HG02642 (cell line): ENCODE data around the gene UBN2.
"Not testable (repeated sequence)": the region's sequence is repeated elsewhere in the genome, so short reads cannot be mapped to it uniquely, and the experiment has no call there.

ENCODE experiments used
- ATAC-seq: cut with Tn5 transposase; IDR thresholded peaks from one replicate; pipeline ENCODE4 v1.9.1; 2021; ENCODE audit warnings: mild to moderate bottlenecking; ENCODE audit not compliant: unreplicated experiment, poor library complexity

UBN2 gene

DNA sequence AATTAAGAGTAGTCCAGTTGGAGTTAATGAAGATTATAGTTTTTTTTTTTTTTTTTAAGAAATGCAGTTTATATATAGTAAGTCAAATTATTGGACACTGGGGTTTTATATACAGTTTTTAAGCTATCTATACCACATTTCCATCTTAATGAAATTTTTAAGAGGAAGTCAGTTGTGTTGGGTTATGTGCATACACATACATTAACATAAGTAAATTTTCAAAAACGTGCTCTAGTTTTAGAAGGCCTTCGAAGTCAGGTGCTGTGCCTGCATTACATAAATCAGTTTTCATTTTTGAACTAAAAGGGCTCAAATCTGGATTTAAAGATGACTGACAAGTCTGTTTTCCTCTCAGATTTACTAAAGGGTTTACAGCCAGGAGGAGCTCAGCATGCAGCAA lies 62.5 kb downstream of the UBN2 start:
- no peak for ATAC-seq

DNA sequence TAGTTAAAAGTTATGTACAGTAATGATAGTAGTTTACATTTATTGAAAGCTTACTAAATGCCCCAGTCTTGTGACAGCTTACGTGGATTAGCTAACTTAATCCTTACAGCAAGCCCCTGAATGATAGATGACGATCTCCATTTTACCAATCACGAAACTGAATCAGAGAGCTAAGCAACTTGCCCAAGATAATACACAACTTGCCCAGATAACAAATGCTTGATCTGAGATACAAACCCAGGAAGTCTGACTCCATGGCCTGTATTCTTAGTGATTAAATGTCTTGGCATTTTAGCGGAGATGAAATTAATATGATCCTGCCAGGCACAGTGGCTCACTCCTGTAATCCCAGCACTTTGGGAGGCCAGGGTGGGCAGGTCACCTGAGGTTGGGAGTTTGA lies 63.2 kb downstream of the UBN2 start:
- no peak for ATAC-seq

DNA sequence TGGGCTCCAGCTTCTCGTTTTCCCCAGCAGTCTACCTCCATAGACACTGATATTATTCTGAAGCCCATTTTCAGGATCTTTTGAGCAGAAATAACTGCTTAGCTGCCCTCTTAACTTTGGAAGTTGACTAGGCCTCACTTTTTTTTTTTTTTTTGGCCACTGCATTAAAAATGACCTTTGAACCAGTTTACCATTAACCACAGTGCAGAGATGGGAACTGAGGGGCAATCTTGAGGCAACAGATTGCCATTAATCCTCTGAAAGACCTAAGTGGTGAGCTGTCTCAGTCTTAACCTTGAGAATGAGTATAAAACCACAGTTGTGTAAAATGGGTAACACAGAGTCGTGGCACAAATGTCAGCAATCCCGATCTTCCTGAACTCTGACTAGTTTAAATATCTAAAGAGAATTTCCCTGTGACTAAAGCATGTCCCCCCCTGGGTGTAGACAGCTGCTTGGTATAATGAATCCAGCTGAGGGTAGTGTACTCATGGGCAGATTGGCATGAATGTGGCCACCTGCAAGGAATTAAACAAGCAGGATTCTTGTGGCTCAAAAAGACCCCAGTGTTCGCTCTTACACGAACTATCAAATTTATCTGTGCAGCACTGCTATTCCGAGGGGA lies 64.0 kb downstream of the UBN2 start:
- no peak for ATAC-seq

DNA sequence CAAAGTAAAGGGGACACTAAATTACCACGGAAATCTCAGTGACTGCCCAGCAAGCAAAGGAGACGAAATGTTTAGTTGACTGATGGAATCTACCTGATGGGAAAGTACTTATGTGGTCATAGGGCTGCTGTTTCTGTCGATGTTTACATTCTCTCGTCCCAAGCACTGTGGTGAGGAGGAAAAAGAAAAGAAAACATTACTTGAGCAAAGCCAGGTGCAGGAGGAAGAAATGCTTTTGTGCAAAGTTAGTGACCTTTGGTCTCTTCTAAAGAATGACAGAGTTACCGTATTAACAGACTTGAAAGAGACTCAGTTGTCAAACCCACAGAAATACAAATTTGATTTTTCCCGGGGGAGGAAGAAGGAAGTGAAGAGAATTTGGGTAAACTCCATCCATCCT lies 66.8 kb downstream of the UBN2 start:
- no peak for ATAC-seq

DNA sequence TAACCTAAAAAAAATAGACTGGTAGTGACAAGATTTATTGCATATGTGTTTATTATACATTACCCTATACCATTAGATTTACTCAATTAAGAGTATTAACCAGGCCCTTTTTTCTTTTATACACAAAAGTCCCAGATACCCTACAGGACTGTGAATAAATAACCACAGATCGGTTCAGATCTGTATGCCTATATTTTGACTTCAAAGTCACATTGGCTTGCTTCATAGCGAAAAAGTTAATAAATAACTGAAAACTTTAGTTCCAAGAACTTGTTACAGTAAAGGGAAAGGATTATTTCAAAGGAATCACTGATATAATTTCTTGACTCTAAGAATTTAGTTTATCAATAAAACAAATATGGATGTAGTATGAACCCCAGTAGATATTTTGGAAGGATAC lies 68.3 kb downstream of the UBN2 start:
- ATAC-seq, result no peak

DNA sequence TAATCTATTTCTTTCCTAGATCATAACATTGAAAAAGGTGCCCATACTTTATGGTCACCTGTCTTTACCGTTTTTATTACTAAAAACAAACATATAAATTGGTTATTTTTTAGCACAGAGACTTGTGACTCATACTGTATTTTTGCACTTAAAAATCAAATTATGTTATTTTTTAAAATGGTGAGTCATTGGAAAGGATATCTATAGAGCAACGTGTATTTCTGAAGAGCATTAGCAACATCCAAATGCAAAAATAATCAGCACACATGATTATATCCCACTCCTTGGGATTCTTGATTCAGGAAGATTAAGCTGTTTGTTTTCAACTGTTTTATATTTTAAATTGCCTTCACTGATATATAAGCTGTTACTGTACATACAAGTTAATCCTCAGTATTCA lies 69.4 kb downstream of the UBN2 start:
- ATAC-seq, result no peak

DNA sequence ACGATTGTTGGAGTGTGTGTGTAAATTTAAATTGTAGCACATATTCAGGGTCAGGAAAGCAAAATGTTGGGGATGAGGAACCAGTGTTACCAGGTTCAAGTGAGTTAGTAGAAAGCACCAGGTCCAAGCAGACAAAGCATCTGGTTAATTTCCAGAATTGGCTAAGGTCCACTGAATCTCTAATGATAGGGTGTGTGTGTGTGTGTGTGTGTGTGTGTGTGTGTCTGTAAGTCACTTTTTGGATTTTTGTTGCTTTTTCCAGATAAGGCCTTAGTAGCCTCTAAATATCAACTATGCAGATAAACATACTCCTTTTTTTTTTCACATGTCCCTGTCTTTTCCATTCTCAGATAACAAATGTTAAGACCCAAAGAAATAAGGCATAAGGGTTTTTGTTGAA lies 73.5 kb downstream of the UBN2 start:
- ATAC-seq, result no peak

DNA sequence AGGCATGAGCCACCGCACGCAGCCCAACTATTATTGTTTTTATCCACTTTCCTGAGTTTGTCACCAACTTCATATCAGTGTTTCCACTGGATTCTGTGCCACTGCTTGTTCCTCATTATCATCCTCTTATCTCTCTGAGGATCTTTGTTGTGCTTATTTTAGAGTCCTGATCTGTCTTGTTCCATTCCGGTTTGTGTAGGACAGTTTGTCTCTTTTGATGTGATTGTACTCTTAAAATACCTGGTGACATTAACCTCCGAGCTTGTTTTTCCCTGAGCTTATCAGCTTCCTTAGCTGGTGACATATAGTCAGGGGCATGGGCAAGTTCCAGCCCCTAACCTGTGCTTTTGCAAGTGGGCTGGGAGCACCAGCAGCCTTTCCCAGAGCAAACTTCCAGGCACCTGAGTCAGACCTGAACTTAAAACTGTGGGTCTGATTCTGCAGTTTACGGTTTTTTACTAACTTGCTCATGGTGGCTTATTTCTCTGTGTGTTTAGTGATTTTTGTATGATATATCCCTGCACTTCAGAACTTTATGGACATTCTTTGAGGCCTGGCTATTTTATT lies 87.0 kb downstream of the UBN2 start:
- ATAC-seq, result no peak

DNA sequence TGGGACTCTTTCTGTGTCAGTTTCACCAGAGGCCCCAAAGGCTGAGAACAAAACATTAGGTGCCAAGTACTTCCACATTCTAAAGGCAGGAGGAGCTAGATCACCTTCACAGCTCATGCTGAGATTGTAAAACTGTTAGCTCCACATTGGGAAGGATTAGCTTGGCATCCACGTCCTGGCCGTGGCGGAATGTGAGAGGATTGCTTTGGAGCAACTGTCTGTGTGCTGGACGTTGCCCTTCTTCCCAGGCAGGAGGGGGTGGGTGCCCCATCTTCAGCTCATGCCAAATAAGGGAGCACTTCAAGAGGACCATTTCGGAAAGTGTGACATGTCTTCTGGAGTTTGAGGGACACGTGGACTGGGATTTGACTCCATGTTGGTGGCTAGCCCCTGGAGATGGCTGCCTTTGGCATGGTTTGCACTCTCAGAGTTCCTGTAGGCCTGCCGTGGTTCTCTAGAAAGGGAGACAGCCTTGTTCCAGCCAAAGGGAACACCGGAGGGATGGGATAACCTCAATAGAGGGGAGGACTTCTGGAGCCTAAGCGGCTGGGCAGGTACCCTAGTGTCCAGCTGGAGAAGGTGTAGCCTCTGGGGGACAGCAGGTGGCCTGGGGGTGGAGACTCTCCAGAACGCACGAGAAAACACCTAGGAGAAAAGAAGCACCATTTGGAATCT lies 90.2 kb downstream of the UBN2 start:
- ATAC-seq, result no peak

DNA sequence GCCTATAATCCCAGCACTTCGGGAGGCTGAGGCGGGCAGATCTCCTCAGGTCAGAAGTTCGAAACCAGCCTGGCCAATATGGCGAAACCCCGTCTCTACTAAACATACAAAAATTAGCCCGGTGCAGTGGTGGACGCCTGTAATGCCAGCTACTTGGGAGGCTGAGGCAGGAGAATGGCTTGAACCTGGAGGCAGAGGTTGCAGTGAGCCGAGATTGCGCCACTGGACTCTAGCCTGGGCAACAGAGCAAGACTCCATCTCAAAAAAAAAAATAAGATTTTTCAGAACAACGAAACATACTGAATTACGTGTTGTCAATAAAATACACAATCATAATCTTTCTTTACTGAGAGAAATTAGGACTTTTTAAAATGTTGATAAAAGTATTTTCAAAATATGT lies 93.7 kb downstream of the UBN2 start:
- ATAC-seq, result not testable (repeated sequence)

DNA sequence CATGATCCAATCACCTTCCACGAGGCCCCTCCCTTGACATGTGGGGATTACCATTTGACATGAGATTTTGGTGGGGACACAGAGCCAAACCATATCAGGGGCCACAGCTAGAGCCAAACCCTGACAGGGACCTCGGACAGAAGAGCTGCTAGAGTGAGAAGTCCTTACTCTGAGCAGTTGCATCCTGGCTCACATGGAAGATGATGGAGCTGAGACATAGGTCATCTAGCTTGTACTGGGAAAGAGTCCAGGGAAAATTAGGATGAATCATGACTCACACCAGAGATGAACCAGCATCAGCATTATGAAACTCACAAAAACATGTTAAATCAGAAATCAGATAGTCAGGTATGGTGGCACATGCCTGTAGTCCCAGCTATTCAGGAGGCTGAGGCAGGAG lies 97.3 kb downstream of the UBN2 start:
- no peak for ATAC-seq

DNA sequence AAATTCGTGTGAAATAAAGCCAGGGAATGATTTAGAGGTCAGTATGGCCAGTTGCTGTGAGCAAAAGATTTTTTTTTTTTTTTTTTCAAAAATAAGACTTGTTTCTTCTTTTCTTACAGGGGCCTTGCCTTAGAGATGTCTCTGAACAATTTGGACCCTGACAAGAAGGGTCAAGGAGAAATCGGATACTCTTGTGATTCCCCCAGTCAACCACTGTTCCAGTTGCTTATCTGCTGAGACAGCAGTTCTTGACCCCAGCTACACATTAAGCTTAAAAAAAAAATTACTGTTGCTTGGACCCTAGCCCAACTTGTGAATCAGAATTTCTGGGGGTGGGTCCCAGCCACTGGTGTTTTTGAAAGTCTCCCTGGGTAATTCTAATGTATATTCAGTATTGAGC lies 98.1 kb downstream of the UBN2 start:
- ATAC-seq, result no peak

DNA sequence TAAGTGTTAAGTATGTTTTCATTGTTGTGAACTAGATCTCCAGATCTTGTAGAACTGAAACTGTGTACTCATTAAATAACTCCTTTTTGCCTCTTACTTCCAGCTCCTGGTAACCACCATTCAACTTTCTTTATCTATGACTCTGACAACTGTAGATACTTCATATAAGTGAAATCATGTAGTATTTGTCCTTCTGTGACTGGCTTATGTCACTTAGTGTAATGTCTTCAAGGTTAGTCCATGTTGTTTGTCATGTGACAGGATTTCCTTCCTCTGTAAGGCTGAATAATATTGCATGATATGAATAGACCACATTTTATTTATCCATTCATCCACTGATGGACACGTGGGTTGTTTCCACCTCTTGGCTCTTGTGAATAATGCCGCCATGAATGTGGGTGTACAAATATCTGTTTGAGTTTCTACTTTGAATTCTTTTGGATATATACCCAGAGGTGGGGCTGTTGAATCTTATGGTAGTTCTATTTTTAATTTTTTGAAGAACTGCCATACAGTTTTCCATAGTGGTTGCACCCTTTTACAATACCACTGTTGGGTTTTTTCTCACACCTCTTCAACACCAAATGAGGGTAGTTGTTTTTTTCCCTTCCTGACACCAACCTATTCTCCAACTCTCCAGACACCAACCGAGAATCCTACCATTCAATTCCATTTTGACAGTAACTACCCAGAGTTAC lies 99.4 kb downstream of the UBN2 start:
- ATAC-seq, result no peak

DNA sequence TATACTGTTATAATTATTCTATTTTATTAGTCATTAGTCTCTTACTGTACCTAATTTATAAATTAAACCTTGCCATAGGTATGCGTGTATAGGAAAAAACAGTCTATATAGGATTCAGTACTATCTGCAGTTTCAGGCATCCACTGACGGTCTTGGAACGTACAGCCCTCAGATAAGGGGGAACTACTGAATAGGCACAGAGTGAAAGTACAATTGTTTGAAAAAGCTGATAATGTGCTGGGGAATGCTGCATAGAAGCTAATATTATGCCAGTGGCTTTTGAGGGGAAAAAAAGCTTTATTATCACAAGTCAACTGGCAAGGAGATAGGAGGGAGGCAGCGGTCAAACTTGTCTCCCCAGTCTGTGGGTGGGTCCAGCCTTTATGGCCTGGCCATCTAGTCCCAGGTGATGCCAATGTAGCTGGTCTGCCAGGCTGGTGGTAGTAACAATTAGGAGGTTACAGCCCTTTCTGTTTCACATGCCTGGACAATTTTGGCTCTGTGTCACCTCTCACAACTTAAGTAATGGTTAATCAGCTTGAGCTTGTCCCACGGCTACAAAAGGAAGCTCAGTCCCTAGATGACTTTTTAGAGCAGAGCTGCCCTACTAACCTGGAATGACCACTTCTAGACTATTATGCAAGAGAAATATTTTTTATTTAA lies 101.8 kb downstream of the UBN2 start:
- no peak for ATAC-seq

DNA sequence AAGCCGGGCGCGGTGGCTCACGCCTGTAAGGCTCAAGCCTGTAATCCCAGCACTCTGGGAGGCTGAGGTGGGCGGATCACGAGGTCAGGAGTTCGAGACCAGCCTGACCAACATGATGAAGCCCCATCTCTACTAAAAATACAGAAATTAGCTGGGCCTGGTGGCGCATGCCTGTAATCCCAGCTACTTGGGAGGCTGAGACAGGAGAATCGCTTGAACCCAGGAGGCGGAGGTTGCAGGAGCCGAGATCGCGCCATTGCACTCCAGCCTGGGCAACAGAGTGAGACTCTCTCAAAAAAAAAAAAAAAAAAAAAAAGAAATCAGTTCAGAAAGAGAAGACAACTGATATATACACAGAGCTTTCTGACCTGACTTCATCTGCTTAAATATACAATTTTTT lies 102.4 kb downstream of the UBN2 start:
- not testable (repeated sequence) for ATAC-seq

DNA sequence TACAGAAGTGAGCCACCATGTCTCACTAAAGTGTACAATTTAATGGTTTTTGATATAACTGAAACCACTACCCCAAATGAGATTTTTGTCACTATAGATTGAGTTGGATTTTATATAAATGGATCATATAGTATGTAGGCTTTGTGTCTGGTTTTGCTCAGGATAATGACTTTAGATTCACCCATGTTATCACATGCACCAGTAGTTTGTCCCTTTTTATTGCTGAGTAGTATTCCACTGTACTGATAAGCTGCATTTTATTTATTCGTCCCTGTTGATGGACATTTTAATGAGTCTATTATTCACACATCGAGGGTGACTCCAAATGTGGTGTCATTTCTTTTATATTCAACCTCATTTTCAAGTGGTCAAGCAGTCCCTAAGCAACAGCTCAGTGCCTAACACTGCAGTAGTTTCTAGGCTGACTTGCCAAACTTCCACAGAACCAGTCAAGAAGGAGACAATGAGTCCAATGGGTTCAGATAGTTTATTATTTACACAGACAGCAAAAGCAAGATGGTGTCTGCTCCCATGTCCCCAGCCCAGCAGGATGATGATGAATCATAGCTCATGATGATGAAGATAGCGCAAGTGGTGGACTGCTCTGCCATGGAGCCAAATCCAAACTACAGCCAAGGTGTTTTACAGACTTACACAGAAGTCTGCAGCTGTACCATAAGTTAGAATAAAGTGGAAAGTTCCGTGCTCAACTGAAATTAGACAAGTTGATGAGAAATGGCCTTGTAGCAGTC lies 103.5 kb downstream of the UBN2 start:
- no peak for ATAC-seq

DNA sequence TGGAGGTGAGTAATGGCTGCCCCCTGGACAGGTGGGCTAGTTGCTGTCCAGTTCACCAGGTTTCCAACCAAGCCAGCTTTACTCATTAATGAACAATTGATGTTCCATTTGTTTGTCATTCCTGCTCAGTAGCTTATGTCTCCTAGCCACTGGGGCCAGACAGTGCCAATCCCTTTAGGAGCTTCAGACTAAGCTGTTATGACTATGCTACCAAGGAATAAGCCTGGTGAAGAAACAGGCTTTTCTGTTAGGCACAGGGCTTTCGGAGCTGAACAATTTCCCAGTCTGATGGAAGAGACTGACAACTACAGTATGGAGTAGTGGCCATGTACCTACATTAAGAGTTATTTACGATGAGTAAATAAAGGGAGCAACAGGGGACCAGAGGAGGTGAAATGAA lies 108.0 kb downstream of the UBN2 start:
- ATAC-seq, result no peak

DNA sequence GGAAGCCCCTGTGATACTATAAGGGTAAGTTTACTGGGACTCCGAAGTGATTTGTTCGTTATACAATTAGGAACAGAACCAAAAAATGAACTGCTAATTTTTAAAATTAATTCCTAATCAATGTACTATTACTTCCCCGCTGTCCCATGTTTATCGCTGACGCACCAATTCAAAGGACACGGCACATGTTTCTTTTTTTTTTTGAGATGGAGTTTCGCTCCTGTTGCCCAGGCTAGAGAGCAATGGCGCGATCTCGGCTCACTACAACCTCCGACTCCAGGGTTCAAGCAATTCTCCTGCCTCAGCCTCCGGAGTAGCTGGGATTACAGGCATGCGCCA lies 108.6 kb downstream of the UBN2 start:
- ATAC-seq, result no peak

DNA sequence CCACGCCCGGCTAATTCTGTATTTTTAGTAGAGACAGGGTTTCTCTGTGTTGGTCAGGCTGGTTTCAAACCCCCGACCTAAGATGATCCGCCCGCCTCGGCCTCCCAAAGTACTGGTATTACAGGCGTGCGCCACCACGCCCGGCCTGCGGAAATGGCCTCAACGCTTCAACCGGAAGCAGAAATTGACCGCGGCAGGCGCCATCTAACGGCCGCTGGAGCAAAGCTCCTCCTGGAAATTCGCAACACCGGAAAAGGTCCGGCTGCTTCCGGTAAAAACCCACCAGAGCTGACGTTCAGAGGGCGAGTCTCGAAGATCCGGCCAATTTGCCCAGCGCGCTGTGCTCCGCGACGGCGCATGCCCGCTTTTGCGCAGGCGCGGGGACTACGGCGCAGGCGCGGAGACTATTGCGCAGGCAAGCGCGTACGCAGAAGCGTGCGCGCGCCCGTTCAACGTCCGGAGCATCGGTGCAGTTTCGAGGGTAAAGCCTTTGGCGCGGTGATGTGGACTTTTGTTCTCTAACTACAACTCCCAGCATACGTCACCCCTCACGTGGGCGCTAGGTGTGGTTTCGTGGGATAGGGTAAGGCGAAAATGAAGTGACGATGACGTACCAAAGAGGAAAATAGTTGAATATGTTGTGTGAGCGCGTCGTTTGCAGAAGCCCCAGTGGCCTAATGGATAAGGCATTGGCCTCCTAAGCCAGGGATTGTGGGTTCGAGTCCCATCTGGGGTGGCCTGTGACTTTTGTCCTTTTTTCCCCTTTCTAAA lies 109.2 kb downstream of the UBN2 start:
- peak; percentile 84 for ATAC-seq

DNA sequence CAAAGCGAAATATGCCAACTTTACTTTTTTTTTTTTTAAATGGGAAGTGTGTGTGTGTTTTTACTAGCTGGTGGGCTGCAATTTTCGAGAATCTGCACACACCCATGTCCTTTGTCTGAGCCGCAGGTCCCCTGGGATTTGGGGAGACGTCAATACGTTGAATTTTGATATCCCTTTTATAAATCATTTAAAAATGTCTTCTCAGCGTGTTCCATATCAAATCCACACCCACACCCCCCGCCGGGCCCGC lies 109.7 kb downstream of the UBN2 start:
- ATAC-seq, result no peak
